GM19452 (cell line): ENCODE results near the gene GAREM2.

Source experiments
- ATAC-seq: cut with Tn5 transposase; IDR thresholded peaks from one replicate; pipeline ENCODE4 v1.9.1; 2021; ENCODE audit not compliant: unreplicated experiment

Gene GAREM2

DNA sequence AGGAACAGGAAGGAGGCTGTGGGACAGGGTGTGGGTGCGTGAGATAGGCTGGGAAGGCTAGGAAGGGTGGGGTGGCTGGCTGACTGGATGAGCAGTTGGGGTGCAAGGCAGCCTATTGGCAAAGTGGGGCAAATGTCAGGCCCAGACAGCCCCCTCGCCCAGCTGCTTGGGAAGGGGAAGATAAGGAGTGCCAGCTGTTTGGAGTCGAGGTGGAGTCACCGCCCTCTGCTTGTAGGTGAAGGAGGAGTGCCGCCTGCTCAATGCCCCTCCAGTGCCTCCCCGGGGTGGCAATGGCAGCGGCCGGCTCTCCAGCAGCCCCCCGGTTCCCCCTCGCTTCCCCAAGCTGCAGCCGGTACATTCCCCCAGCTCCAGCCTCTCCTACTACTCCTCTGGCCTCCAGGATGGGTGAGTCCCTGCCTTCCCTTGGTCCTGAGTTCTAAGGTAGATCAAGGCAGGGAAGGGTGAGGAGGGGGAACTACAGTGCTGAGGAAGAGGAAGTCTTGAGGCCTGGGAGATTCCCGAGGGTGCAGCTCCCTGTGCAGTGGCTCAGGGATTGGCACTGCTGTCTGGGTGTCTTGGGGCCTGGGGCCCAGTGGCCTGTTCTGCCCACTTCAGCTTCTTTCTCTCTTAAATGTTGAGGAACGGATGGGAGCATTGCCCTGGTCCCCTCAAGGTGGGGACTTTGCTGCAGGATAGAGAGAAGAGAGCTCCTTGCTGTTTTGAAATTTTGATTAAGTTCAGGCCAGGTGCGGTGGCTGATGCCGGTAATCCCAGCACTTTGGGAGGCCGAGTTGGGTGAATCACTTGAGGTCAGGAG is 13.3 kb downstream of the GAREM2 start:
- ATAC-seq: no peak

DNA sequence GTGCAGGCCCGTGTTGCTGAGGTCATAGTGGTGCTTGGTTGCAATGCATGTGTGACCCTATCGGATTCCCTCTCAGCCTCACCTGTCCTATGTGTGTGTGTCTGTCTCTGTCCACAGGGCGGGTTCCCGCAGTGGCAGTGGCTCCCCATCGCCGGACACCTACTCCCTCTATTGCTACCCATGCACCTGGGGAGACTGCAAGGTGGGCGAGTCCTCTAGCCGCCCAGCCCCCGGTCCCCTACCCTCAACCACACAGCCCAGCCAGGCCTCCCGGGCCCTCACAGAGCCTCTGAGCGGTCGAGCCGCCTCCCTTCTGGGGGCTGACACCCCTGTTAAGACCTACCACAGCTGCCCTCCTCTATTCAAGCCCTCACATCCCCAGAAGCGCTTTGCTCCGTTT is 14.2 kb downstream of the GAREM2 start:
- ATAC-seq: no peak

DNA sequence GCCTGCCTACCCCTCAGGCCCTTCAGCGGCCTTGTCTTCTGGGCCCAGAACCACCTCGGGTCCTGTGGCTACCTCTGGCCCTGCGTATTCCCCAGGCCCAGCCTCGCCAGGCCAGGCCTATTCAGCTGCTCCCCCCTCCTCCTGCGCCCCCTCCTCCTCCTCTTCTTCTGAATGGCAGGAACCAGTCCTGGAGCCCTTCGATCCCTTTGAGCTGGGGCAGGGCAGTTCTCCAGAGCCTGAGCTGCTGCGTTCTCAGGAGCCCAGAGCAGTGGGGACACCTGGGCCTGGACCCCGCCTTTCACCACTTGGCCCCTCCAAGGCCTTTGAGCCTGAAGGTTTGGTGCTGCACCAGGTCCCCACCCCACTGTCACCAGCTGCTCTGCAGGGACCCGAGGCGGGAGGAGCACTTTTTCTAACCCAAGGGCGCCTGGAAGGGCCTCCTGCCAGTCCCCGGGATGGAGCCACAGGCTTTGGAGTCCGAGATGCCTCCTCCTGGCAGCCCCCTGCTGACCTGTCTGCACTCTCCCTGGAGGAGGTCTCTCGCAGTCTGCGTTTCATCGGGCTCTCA is 14.7 kb downstream of the GAREM2 start:
- no peak for ATAC-seq

DNA sequence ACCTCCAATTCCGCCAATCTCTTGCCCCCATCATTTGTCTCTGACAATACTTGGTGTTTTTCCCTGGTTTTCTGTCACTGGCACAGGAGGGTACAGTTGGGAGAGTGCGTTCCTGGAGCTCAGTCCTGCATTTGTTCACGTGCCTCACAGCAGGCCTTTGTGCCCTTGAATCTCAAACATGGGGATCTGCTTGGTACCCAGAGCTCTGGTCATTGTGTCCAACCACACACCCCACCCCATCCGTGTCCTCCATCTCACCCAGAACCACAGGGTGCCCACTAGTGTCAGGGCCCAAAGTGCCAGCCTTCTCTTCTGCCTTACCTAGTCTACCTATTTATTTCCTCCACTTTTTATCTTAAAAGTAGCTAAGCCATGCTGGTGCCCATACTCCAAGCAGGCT is 16.2 kb downstream of the GAREM2 start:
- no peak for ATAC-seq

DNA sequence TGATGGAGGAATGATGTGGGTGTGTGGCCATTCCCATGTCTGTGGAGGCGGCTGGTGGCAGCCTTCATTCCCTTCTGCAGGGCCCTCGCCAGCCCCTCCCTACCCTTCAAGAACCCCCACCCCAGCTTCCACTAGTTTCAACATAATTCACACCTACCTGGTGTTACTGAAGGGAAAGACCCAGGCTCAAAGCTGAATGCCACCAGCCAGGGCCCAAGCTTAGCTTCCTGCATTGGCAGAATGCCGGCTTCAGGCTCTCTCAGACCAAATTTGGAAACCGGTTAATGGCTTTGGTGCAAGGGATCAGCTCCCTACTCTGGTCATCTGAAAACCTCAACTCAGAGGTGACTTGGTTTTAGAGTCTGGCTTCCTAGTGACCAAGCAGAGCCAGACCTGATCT is 16.9 kb downstream of the GAREM2 start:
- no peak for ATAC-seq

DNA sequence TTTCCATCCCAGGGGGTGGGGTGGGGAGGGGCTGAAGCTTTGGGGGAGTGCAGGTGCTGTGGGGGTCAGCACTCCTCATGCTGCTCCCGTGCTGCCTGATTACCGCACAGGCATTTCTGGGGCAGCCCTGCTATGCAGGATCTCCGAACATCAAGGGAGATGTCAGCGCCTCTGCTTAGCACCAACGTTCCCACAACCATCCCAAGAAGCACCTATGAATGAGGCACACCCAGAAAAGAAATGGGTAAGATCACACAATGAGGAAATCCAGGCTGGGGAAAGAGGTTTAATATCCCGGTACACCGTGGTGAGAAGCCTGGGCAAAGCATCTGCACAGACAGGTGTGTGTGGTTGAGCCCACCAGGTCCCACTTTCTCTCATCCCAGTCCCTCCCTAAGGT is 17.5 kb downstream of the GAREM2 start:
- no peak for ATAC-seq

DNA sequence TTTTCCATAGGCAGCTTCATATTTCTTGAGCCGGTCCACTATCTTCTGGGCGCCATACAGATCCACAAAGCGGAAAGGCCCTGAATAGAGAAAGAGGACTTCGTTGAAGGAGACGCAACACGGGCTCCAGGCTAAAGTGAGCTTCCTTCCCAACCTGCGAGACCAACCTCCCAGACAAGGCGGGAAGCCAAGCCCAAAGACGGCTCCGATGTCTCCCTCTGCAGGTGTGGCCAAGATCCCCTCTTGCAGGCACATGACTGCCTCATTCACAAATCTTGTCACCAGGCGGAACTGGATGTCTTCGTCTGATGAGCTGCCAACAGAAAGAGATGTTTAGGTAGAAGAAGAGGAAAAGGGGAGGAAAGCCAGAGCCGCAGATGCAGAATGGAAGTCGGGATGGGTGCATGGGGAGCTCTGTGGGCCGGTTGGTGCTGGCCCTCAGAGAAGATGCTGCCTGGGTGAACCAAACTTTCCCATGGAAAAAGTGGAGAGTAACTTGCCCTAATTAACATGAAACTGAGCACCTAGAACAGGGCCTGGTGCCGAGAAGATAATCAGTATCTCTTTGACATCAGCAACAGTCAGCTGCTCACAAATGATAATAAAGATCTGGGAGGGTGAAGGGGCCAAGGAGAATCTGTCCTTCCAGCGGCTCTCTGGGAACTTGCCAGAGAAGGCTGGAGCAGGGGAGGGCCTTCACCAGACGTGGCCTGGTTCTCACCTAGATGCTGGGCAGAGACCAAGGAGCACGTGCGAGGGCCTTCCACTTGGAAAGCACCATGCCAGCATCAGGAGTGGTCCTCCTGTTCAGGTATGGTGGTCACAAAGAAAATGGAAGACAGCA is 18.6 kb downstream of the GAREM2 start:
- no peak for ATAC-seq

DNA sequence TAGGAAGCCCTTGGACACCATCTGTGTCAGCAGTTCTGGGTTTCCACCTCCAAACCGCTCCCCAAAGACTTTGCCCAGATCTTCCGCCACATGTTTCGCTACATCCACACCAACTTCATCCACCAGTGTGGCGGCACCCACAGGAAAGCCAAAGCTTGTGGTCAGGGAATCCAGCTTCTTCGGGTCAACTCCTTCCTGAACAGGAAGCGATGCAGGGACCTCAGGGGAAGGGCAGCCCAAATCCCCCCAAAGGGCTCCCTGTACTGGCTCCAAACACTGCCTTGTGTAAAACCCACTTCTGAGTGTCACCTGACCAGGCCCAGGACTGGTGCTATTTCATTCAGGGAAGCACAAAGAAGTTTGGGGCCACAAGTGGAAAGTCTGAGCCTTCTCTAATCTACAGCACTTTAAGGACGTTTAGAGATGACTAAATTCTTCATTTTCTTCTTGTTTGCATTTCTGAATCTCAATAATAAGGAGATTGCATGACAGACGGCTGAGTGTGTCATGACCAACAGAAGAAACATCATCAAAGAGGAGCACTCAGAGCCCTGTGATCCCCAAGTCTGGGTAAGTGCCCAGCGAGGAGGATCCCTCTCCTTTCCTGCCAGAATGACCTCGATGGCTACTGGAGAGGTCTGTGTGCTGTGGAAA is 20.8 kb downstream of the GAREM2 start:
- no peak for ATAC-seq

DNA sequence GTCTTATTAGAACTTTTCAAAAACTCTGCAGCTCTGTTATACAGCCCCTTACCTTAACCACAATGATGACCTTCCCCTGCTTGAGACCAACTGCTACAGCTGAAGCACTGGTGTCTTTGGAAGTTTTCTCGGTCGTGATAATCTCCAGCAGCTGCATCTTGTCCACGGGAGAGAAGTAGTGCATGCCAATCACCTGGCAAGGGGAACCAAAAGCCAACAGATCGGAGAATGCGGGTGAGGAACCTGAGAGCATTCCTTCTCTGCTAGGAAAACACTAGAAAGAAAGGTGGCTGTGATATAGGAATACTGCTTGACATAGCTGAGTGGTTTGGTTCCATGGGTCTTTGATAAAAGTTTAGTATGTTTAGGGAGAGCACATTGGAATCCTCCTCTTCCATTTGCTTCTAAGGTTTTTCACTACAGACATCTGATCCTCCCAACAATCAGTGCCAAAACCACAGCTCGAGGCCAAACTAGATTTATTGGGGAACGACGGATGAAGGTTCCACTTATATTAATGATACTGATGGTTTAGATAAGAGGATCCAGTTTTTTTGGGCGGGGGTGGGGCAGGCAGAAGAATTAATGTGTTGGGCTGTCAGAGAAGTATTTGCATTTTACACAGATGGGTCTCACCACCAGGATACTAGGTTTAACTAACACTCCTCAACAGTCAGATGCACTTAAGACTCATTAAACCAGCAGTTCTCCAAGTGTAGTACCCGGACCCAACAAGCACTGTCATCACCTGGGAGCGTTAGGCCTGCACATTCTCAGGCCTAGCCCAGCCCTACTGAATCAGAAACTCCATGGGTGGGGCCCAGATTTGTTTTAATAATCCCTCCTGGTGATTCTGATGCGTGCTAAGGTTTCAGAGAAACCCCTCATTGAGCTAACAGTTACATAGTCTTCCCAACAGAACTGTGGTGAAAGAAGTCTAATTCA is 22.4 kb downstream of the GAREM2 start:
- ATAC-seq: no peak

DNA sequence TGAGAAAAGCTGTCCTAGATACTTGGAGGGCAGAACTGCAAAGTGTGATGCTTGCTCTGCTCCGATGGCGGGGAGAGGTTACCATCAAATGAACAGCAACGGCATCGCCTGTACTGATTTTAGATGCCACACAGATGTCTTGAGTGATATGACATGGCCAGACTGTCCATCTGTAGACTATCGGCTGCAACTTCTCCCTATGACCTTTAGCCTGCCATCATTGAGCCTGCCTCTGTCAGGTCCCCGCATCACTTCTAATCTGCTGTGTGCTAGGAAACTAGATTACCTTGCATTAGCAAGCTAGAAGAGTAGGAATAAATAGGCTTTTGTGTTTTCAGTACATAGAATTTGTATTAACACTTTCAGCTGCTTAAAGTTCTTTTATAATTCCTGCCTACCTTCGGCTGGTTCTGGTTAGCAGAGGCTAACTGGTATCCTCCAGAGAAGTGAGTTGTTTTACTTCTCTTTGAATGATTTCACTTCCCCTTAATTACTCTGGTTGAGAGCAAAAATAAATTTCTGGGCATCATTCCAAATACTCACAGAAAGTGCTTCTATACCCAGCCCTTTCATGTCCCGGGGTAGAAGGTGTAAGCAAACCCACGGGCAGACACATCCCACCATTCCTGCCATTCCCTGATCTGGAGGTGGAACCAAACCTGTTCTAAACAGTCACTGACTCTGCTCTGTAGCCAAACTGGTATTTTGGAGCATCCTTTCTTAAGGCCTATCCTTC is 24.0 kb downstream of the GAREM2 start:
- ATAC-seq: no peak

DNA sequence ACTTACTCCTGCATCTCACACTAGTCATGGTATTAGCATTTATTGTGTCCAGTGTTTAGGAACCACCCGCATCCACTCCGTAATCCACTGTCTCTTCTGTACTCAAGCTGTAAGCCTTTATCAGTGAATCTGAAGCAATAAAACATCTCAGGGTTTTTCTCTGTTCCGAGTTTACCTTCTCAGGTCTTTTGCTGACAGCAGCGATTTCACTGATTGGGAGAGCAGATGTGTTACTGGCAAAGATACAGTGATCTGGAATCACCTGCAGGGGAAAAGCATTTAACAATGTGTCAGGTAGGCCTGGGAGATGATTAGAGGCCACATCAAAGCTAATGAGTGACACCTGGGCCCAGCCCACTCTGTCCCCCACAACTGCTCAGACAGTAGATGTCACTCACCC is 24.6 kb downstream of the GAREM2 start:
- ATAC-seq: no peak

DNA sequence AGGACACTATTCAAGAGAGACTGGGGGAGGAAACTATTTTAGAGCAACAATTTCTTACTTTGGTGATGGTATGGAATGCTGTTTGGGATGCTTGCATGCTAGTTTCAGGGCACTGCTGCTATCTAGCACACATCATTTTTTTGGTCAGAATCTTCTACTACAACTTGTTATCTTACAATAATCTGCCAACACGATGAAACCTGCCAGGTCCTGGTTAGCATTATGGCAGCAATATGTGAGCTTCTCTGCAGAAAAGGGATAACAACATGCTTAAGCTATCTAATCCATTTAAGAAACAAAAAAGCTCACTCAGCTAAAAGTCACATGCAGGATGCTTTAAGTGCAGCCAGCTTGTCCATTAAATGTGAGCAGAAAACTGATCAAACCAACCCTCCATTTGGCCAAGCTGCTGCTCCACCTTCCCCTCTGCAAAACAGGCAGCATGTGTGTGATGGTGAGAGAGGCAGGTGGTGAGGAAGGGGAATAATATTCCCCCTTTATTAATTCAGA is 30.1 kb downstream of the GAREM2 start:
- ATAC-seq: no peak

DNA sequence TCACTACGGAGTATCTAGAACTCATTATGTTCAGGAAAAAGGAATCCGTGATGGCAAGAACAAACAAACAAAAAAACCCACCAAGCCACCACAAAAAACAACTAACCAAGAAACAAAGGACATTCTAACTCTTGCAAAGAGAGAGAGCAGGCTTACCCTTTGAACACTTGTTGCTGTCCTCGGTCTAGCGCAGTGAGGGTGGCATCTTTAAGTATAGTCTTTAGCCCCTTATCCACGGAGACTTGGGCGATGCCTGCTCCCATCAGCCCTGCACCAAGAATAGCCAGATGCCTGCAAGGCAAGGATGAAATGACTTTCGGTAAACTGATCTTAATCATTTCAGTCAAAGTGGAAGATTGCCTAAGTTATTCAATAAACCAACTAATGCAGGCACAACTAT is 31.0 kb downstream of the GAREM2 start:
- ATAC-seq: no peak

DNA sequence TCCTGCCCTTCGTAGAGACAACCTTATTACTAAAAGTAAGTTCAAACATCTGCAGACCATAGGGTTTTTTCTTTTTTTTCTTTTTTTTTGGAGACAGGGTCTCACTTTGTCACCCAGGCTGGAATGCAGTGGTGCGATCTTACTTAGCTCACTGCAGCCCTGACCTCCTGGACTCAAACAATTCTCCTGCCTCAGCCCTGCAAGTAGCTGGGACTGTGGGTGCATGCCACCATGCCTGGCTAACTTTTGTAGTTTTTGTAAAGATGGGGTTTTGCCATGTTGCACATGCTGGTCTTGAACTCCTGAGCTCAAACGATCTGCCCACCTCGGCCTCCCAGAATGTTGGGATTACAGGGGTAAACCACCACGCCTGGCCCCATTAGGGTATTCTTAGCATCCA is 39.1 kb downstream of the GAREM2 start:
- no peak for ATAC-seq

DNA sequence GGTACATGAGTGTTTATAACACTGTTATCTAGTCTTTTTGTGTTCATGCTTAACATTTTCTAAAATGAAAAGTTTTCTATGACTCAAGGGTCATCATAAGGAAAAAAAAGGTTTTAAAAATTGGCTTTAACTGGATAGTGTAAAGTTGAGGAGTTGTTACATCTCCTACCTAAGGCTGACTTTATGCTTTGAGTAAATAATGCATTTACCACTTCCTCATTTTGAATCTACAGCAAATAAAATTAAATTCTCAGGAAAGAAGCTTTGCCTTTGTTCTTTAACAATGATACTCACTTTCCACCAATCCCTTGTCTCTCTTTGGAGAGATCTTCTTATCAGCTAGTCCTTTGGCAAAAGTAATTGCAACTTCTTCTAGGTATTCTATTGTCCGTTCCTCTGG is 41.9 kb downstream of the GAREM2 start:
- ATAC-seq: no peak

DNA sequence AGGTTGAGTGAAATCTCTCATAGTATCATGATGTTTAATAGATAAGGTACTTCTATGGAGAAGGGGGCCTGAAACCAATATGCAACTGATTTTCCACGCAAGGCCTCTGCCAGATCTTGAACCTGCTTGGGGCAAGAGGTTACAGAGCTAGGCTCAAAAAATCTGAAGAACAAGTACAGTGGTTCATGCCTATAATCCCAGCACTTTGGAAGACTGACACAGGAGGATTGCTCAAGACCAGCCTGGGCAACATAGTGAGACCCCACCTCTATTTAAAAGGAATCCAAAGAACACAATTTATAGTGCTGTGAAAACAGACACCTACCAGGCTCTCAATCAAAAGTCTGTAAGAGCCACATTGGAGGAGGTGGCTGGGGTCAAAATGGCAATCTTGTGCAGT is 42.9 kb downstream of the GAREM2 start:
- ATAC-seq: no peak

DNA sequence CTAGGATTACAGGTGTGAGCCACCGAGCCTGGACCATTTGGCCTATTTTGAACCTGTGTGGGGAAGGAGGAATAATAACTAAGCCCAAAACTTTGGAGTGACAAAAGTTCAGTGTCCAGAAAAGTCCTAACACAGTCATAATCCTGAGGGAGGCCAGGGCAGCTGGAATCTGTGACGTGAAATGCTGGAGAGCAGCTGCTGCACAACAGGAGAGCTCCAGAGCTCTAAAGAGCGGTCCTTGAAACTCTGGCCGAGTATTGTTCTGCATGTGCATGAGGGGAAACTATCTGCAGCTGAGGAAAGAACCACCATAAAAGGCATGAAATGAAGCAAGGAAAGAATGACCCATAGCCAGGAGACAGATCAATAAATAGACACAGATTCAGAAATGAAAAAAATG is 43.7 kb downstream of the GAREM2 start:
- no peak for ATAC-seq

DNA sequence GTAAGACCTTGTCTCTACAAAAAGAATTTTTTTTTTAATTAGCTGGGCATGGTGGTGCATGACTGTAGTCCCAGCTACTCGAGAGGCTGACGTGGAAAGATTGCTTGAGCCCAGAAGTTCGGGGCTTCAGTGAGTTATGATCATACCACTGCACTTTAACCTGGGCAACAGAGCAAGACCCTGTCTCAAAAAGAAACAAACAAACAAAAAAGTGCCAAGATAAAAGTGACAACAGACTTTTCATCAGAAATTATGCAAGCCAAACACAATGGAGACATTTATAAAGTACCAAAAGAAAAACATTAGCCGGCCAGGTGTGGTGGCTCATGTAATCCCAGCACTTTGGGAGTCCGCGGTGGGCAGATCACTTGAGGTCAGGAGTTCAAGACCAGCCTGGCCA is 44.8 kb downstream of the GAREM2 start:
- no peak for ATAC-seq

DNA sequence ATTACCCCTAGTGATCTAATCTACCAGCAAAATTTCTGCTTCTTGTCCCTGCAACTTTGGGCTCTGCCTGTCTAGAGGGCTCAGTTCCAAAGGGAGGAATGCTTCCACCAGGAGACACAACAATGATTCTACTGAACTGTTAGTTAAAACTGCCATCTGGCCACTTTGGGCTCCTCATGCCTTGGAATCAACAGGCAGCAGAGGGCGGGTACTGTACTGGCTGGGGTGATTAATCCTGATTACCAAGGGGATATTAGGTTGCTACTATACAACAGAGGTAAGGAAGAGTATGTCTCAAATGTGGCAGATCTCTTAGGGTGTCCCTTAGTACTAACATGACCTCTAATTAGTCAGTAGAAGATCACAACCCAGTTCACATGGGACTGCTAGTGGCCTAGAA is 50.1 kb downstream of the GAREM2 start:
- ATAC-seq: no peak

DNA sequence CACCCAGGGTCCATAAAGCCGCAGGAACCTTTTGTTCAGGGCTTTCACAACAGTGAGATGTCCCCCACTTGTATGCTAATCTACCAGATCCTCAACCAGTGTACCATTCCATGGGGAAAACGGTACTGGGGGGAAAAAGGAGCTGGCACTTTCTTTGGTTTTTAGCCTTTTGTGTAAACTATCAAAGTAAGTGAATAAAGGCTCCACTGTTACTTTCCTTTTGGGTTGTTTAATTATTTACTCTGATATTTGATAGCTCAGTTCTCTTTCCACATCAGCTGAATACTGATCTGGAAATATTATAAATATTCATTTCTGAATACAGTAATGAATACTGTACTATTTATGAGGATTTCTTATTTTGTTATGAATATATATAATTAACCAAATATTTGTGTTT is 51.2 kb downstream of the GAREM2 start:
- ATAC-seq: no peak
